Endodermal cell (in vitro differentiated cells): ENCODE results near the gene MOB4. TPM values are rescaled to one million over a fixed set of nuclear protein-coding genes. Genes with fewer than 3 reads are reported as not detected.
A peak's percentile ranks its signal among the peaks of the same experiment; 100 is the strongest.

Experiments used
- DNase-seq: peaks from one replicate; pipeline ENCODE4 v3.0.0-alpha.2; 2017
- H3K27ac ChIP-seq: 2 replicates; pipeline ENCODE4 v1.5.1; 2013; ENCODE audit warnings: mild to moderate bottlenecking, low read depth, low read length, moderate library complexity
- H3K27me3 ChIP-seq: 2 replicates; pipeline ENCODE4 v1.6.1; 2013; ENCODE audit warnings: mild to moderate bottlenecking, low read length, moderate library complexity; ENCODE audit not compliant: insufficient read depth, control insufficient read depth, poor library complexity, severe bottlenecking
- H3K36me3 ChIP-seq: 2 replicates; pipeline ENCODE4 v1.7.0; 2013; ENCODE audit warnings: mild to moderate bottlenecking, low read length, moderate library complexity; ENCODE audit not compliant: control insufficient read depth, insufficient read depth
- H3K4me1 ChIP-seq: one replicate; pipeline ENCODE4 v1.7.0; 2013; ENCODE audit warnings: low read length; ENCODE audit not compliant: control insufficient read depth, insufficient read depth
- H3K4me3 ChIP-seq: 2 replicates; pipeline ENCODE4 v1.5.1; 2013; ENCODE audit warnings: mild to moderate bottlenecking, low read length, moderate library complexity
- H3K9ac ChIP-seq: 2 replicates; pipeline ENCODE4 v1.6.1; 2013; ENCODE audit warnings: mild to moderate bottlenecking, low read length, moderate library complexity; ENCODE audit not compliant: poor library complexity, severe bottlenecking; ENCODE audit errors: extremely low read depth
- H3K9me3 ChIP-seq: 2 replicates; pipeline ENCODE4 v1.6.1; 2013; ENCODE audit warnings: mild to moderate bottlenecking, low read length, moderate library complexity; ENCODE audit not compliant: control insufficient read depth
- H3K27ac Mint-ChIP-seq: 2 replicates; pipeline ENCODE4 v1.8.0; 2020; ENCODE audit warnings: mixed read lengths
- H3K27me3 Mint-ChIP-seq: 2 replicates; pipeline ENCODE4 v1.8.0; 2021; ENCODE audit warnings: mild to moderate bottlenecking, mixed read lengths; ENCODE audit not compliant: insufficient read depth
- H3K36me3 Mint-ChIP-seq: 2 replicates; pipeline ENCODE4 v1.8.0; 2020; ENCODE audit warnings: low read depth, mixed read lengths
- H3K4me1 Mint-ChIP-seq: 2 replicates; pipeline ENCODE4 v1.8.0; 2020; ENCODE audit warnings: mixed read lengths
- H3K4me3 Mint-ChIP-seq: 2 replicates; pipeline ENCODE4 v1.8.0; 2020; ENCODE audit warnings: mild to moderate bottlenecking, moderate library complexity, mixed read lengths
- H3K9me3 Mint-ChIP-seq: 2 replicates; pipeline ENCODE4 v1.8.0; 2020; ENCODE audit warnings: mild to moderate bottlenecking, mixed read lengths
- WGBS, 2 experiments: methylation state at CpG; one replicate each; pipeline versions ENCODE4 v1.1.5 to v1.1.7; 2013; ENCODE audit warnings: missing lambda C conversion rate in 2 of 2, mixed read lengths in 1 of 2; ENCODE audit not compliant: insufficient coverage in 1 of 2, insufficient read length in 1 of 2; 5-methylcytosine and 5-hydroxymethylcytosine counted together
- total RNA-seq, 2 donors: library from RNA; stranded (reverse); fragmentation: NEBNext Ultra II Directional in 1 of 2; extraction: Animal tissue kit (Norgen Biotek cat#: 25700) in 1 of 2; gene quantifications; 2 replicates in 1 of 2; 3 replicates in 1 of 2; pipeline ENCODE4 v1.2.1, GENCODE V29; 2021
- TF ChIP-seq, protein P1 (sequence below): fragments of 200-600 bp; sonication (generic); conservative IDR thresholded peaks from 2 replicates; pipeline ENCODE4 v1.5.0; 2021; ENCODE audit warnings: antibody characterized with exemption, mild to moderate bottlenecking

Gene MOB4
- total RNA-seq, 2 donors from 2014 or later = 37.0 to 42.5 TPM

DNA sequence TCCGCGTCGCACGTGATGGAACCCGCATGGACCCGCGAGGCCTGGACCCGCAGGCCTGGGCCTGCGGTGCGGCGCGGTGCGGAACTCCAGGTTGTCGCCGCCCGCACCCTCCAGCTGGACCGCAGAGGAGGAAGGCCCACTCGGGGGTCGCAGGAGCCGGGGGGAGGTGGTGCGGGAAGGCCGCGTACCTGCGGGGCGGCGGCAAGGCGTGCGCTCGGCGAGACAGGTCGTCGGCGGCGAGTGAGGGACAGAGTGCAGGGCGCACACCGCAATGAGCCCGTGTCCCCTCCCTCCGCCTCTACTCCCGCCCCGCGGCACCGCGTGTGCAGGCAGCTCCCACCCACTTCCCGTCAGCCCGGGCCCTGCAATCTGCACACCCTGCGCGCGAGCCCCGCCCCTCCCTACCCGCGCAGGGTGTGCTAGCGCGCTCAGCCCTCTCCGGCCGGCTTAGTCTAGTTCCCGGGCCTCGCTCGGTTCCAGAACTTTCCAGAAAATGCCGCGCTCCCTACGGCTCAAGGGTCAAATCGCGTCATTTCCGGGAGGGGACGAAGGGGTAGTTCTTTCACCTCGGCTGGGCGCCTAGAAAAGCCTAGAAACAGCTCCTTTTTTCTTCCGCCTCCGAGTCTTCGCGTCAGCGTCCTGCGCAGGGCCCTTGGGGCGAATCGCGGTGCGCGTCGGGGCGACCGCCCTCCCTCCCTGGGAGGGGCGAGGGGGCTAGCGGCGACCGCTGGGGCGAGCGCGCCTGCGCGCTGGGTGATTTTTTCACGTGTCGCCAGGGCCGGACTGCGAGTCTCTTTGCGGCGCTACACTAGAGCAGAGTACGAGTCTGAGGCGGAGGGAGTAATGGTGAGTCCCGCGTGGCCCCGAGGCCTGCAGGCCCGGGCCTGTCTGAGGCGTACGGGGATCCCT, 16.0 kb upstream of the MOB4 start, which contains the start of the genes HSPD1 and HSPE1:
Gene HSPD1, minus strand, starts transcription at position 247 of the 909 bp plus-strand sequence. CDS start 992 bp downstream, outside the sequence.
Gene HSPE1, plus strand, starts transcription at position 786 of the 909 bp plus-strand sequence. Its CDS starts 58 bp downstream, at position 844.
- Histone ChIP-seq H3K27me3 (no peaks in the 10 kb centered on the region), H3K4me3 (peak within 1 kb of the TSS; percentile 88), H3K9me3 (no peaks in the 10 kb centered on the region), H3K4me1 (peaks cover 14% of the 10 kb centered on the region), H3K36me3 (peaks cover 68% of the 10 kb centered on the region), H3K27ac (peak within 1 kb of the TSS; percentile 99), H3K9ac (peak within 1 kb of the TSS; percentile 84)
- H3K4me3 Mint-ChIP-seq = peak within 1 kb of the TSS; percentile 97
- no peaks in the 10 kb centered on the region for H3K27me3 Mint-ChIP-seq
- peaks cover 37% of the 10 kb centered on the region for H3K4me1 Mint-ChIP-seq
- DNase-seq = peak; percentile 99
- peak within 1 kb of the TSS; percentile 99 for H3K27ac Mint-ChIP-seq
- no peaks in the 10 kb centered on the region for H3K9me3 Mint-ChIP-seq
- 0 to 1% methylated on average over 20 to 104 of the region's 104 CpGs for WGBS, 2 experiments
- H3K36me3 Mint-ChIP-seq = peaks cover 72% of the 10 kb centered on the region
- TF ChIP-seq, protein P1, sequence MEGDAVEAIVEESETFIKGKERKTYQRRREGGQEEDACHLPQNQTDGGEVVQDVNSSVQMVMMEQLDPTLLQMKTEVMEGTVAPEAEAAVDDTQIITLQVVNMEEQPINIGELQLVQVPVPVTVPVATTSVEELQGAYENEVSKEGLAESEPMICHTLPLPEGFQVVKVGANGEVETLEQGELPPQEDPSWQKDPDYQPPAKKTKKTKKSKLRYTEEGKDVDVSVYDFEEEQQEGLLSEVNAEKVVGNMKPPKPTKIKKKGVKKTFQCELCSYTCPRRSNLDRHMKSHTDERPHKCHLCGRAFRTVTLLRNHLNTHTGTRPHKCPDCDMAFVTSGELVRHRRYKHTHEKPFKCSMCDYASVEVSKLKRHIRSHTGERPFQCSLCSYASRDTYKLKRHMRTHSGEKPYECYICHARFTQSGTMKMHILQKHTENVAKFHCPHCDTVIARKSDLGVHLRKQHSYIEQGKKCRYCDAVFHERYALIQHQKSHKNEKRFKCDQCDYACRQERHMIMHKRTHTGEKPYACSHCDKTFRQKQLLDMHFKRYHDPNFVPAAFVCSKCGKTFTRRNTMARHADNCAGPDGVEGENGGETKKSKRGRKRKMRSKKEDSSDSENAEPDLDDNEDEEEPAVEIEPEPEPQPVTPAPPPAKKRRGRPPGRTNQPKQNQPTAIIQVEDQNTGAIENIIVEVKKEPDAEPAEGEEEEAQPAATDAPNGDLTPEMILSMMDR = no peak

DNA sequence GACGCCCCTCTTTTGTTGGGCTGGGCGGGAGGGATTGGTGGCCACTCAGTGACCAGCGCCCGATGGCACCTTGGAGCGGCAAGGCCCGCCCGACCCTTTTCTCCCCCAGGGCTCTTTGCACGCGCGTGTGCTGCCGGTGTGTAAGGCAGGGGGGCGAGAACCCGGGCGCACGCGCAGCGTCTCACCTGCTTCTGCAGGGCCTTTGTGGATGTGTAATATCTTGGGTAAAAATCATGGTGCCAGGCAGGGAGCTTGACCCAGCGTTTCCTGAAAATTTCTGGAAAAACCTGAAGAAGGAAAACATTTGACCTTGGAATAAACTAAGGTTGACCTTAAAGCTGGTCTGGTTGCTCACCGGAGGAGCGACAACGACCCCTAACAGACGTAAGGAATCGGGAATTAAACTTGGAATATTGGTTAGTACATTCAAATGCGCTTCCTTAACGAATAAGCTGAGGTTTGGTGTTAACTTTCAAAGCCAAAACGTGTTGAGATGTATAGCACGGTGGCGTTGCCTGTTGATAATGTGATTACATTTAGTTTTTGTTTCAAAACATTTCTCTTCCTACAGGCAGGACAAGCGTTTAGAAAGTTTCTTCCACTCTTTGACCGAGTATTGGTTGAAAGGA, 15.2 kb upstream of the MOB4 start:
- peaks cover 37% of the 10 kb centered on the region for H3K4me1 Mint-ChIP-seq
- DNase-seq = no peak
- no peaks in the 10 kb centered on the region for H3K27me3 ChIP-seq
- H3K9ac ChIP-seq = peak overlapping the region; percentile 84
- H3K27ac ChIP-seq = peak overlapping the region; percentile 99
- WGBS, 2 experiments = 0 to 2% methylated on average over 11 to 30 of the region's 30 CpGs
- no peaks in the 10 kb centered on the region for H3K27me3 Mint-ChIP-seq
- H3K4me1 ChIP-seq = peaks cover 14% of the 10 kb centered on the region
- H3K4me3 Mint-ChIP-seq = peak overlapping the region; percentile 97
- no peaks in the 10 kb centered on the region for H3K9me3 ChIP-seq
- H3K36me3 ChIP-seq = peaks cover 61% of the 10 kb centered on the region
- H3K27ac Mint-ChIP-seq = peak overlapping the region; percentile 97
- H3K4me3 ChIP-seq = peak overlapping the region; percentile 88
- H3K36me3 Mint-ChIP-seq = peaks cover 66% of the 10 kb centered on the region
- TF ChIP-seq, protein P1 = no peak
- H3K9me3 Mint-ChIP-seq = no peaks in the 10 kb centered on the region

DNA sequence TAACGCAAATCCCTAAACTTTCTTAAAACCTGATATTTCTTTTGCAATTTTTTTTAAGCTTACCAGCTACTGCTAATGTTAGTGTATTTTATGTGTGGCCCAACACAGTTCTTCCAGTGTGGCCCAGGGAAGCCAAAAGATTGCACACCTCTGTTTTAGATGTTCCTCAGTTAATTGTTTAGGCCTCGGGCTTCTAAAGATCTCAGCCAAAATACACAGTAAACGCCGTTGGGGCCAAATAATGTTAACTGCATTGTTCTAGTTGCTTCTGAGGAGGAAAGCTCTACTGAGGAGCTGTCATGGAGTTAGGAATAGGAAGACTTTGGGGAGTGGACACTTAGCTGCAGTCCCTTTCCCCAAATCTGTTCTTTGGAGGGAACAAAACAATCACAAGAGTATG, 13.7 kb upstream of the MOB4 start:
- Mint-ChIP-seq H3K27me3 (no peaks in the 10 kb centered on the region), H3K9me3 (no peaks in the 10 kb centered on the region), H3K4me3 (peak overlapping the region; percentile 97), H3K36me3 (peaks cover 50% of the 10 kb centered on the region), H3K4me1 (peaks cover 27% of the 10 kb centered on the region), H3K27ac (peak overlapping the region; percentile 46)
- no peak overlapping the region for H3K27ac ChIP-seq
- no peaks in the 10 kb centered on the region for H3K27me3 ChIP-seq
- H3K9me3 ChIP-seq = no peaks in the 10 kb centered on the region
- no peak overlapping the region for H3K9ac ChIP-seq
- peaks cover 14% of the 10 kb centered on the region for H3K4me1 ChIP-seq
- H3K4me3 ChIP-seq = peak overlapping the region; percentile 88
- WGBS, 2 experiments = 82 to 87% methylated on average over 3 to 4 of the region's 4 CpGs
- no peak for DNase-seq
- H3K36me3 ChIP-seq = peaks cover 52% of the 10 kb centered on the region
- TF ChIP-seq, protein P1 = no peak
